K562 (cell line): Measurements from ENCODE around the gene SLC41A3. TPM values are rescaled to one million over a fixed set of nuclear protein-coding genes. Genes with fewer than 3 reads are reported as not detected.

Experiments
- CTCF ChIP-seq, 3 experiments: IDR thresholded peaks in 2 of 3; conservative IDR thresholded peaks in 1 of 3; 2 replicates each; pipeline ENCODE4 v1.5.1; 2011 to 2012; ENCODE audit warnings: low read length in 3 of 3, mild to moderate bottlenecking in 3 of 3, control low read depth in 2 of 3, improper control_type of control experiment in 1 of 3, inconsistent platforms in 1 of 3, low read depth in 1 of 3, mixed read lengths in 1 of 3, moderate library complexity in 1 of 3; ENCODE audit not compliant: insufficient read depth in 2 of 3
- DDX20 ChIP-seq: fragments of 450-650 bp; IDR thresholded peaks from 2 replicates; pipeline ENCODE4 v1.6.1; 2016; ENCODE audit warnings: missing genetic modification characterization, low read depth, mild to moderate bottlenecking, missing compliant biosample characterization, moderate library complexity
- GTF3C2 ChIP-seq: IDR thresholded peaks from 3 replicates; pipeline ENCODE4 v1.6.1; 2011; ENCODE audit warnings: borderline replicate concordance, mild to moderate bottlenecking, moderate library complexity; ENCODE audit not compliant: insufficient read length; ENCODE audit errors: extremely low read depth
- PCBP1 ChIP-seq: fragments of 200-400 bp; formaldehyde crosslinking; IDR thresholded peaks from 2 replicates; pipeline ENCODE4 v1.6.1; 2018; ENCODE audit warnings: mild to moderate bottlenecking, low read depth, low read length; ENCODE audit not compliant: poor library complexity, severe bottlenecking
- POLR2G ChIP-seq: fragments of 200-400 bp; formaldehyde crosslinking; IDR thresholded peaks from 2 replicates; pipeline ENCODE4 v1.6.1; 2017; ENCODE audit warnings: low read depth, mild to moderate bottlenecking, antibody characterized with exemption, low read length, moderate library complexity
- SNIP1 ChIP-seq: fragments of 450-650 bp; IDR thresholded peaks from 2 replicates; pipeline ENCODE4 v1.7.1; 2017; ENCODE audit warnings: low read depth, mild to moderate bottlenecking
- TAF1 ChIP-seq: IDR thresholded peaks from 2 replicates; pipeline ENCODE4 v1.6.1; 2011; ENCODE audit warnings: mild to moderate bottlenecking, low read length, moderate library complexity; ENCODE audit not compliant: insufficient read depth, control insufficient read depth, severe bottlenecking; ENCODE audit errors: extremely low read depth
- ZBTB40 ChIP-seq, 2 experiments: fragments of 450-650 bp in 1 of 2; sonication (generic) in 1 of 2; formaldehyde crosslinking in 1 of 2; IDR thresholded peaks; 2 replicates each; pipeline versions ENCODE4 v1.7.1 to v1.9.0; 2016 to 2022; ENCODE audit warnings: inconsistent platforms in 1 of 2, mild to moderate bottlenecking in 1 of 2, missing genetic modification reagents in 1 of 2
- ZNF232 ChIP-seq: sonication (generic); formaldehyde crosslinking; IDR thresholded peaks from 2 replicates; pipeline ENCODE4 v1.8.0; 2022; ENCODE audit warnings: mild to moderate bottlenecking, missing genetic modification reagents
- ZNF511 ChIP-seq: sonication (generic); formaldehyde crosslinking; IDR thresholded peaks from 2 replicates; pipeline ENCODE4 v1.8.0; 2022; ENCODE audit warnings: mild to moderate bottlenecking, missing genetic modification reagents
- polyA plus RNA-seq, 8 experiments: library from polyadenylated mRNA; depleted of rRNA in 4 of 8; stranded (reverse) in 5 of 8; unstranded in 3 of 8; fragments of >200 nt; fragmentation: Nextera tagmentation in 2 of 8; fragmentation: Illumina TruSeq in 1 of 8; extraction: Ambion mirVana in 2 of 8; extraction: Trizol in 1 of 8; gene quantifications; 2 replicates each; pipeline versions ENCODE4 v1.2.1 to v1.2.3, GENCODE V29; 2011 to 2014; ENCODE audit warnings: inconsistent platforms in 1 of 8, missing spikeins in 1 of 8
- total RNA-seq, 7 experiments: library from RNA; depleted of rRNA in 6 of 7; stranded (reverse); fragments of >200 nt in 6 of 7; fragmentation: Illumina TruSeq in 2 of 7; extraction: Trizol in 2 of 7; gene quantifications; 2 replicates each; pipeline versions ENCODE4 v1.2.1 to v1.2.3, GENCODE V29; 2011 to 2021; ENCODE audit warnings: low replicate concordance in 1 of 7

The SLC41A3 gene
- total and polyA plus RNA-seq, 9 of the 15 experiments (the other 6 are each of a cell fraction or from before 2014, with no cell fraction given), result 4.1 to 20.7 (median 11.2) TPM

- peak; percentile 79 for TF ChIP-seq POLR2G
- TF ChIP-seq SNIP1, result no peak
- no peak for TF ChIP-seq PCBP1
- TF ChIP-seq ZBTB40 (IDR thresholded peaks at IDR 0.05), result peak; percentile 83
- no peak for TF ChIP-seq ZBTB40 (CRISPR knock-in tag; IDR thresholded peaks at IDR 0.05)
- TF ChIP-seq TAF1, result peak; percentile 16
- TF ChIP-seq GTF3C2, result no peak
- TF ChIP-seq DDX20 (tag), result no peak
- no peak for TF ChIP-seq ZNF232 (CRISPR knock-in tag)
- TF ChIP-seq ZNF511 (CRISPR knock-in tag), result no peak
- no peak for TF ChIP-seq CTCF (IDR thresholded peaks at IDR 0.05 in 2 of 3, conservative IDR thresholded peaks at IDR 0.05 in 1 of 3; ENCODE audit: insufficient read depth in 2 of 3, low read depth in 1 of 3, low read length in 3 of 3)
Measured at GRCh38 chr3:125990253-125990970, 93.5 kb downstream of the SLC41A3 start (continued).
